ENCODE results near the gene DENND1A.
"Not testable (repeated sequence)": the region's sequence is repeated elsewhere in the genome, so short reads cannot be mapped to it uniquely, and the experiment has no call there.

Gene DENND1A

GRCh38 chr9:123445981-123446610 is 483.8 kb downstream of the DENND1A start:
- no peak for DNase-seq (ENCODE audit: low read depth in 1 of 2, low spot score in 1 of 2)

DNA sequence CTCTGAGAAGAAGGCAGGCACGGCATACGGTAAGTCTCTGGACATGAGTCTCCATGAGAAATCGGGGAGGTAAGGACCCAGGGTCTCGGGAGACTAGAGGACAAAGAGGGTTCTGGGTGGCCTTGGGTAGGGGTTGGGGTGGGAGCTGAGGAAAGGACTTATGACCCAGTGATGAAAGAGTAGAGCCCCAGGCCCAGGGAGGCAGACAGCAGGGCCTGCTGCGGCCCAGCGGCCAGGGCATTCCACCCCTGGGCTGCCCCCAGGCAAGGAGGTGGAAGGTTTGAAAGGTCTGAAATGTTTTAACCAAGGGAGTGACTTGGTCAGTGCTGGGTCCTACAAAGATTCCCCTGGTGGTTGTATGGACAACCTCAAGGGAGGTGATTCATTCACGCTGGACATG is 484.8 kb downstream of the DENND1A start:
- no peak for DNase-seq (ENCODE audit: low read depth in 1 of 2, low spot score in 1 of 2)

DNA sequence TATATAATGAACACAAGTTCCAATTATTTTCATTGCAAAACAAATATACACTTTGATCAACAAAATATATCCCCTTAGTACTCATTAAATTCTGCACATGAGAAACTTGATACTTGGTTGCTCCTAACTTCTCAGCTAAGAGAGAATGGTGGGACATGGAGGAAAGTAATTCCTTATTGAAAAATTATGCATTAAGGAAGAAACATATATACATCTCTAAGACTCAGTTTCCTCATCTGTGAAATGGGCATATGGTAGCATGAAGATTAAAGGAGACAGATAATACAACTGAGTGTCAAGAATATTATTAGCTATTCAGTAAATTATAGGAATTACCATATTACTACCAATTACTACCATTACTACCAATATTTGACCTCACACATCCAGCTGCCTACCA is 488.2 kb downstream of the DENND1A start:
- no peak for DNase-seq (ENCODE audit: low read depth in 1 of 2, low spot score in 1 of 2)

DNA sequence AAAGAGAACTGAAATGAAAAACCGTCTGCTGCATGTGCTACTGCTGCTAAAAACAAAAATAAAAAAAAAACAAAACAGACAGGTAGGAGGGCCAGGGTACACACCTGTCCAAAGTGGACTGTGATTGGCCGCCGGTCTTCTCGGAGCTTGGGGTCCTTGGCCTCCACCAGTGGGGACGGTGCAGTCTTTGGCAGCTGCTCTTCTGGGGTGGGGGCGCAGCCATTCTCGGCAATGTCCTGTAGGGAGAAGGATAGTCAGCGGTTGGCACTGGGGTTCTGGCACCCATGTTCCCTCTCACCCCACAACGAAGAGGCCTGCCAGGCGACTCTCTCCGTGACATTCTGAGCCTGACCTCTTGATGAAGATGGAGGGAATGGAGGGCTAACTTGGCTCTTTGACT is 489.7 kb downstream of the DENND1A start:
- no peak for DNase-seq (ENCODE audit: low read depth in 1 of 2, low spot score in 1 of 2)

DNA sequence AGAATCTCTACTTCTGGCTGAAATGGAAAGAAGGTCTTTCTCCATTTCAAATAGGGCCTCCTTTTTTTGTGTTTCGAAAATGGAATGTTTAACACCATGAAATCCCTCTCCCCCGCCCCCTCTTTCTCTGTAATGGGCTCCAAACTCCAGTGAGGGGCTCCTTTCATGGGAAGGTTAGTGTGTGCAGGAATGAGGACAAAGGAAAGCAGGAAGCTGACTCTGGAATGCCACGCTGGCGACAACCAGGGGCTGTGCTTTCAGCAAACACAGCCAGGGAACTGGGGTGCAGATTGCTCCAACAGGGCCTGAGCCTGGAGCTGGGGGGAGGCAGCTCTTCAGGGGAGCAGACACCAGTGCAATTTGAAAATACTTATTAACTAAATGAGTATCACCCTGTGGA is 491.1 kb downstream of the DENND1A start:
- DNase-seq (ENCODE audit: low read depth in 1 of 2, low spot score in 1 of 2), result no peak

DNA sequence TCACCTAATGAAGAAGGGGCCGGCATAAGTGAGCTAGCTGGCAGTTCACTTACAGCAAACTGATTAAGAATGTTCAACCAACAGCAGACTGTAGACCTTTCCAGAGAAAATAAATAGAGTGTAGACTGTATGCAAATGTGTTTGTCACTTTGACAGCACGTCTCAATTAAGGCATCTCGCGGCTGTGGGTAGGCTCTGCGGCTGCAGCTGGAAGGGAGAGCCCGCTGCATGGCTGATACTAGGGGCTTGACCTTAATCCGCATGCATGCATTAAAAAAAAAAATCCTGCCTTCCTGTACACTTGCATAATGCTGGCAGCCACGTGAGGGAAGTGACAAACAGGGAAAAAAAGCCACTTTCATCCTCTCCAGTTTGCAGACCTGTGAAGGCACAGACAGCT is 491.6 kb downstream of the DENND1A start:
- DNase-seq (ENCODE audit: low read depth in 1 of 2, low spot score in 1 of 2), result no peak

GRCh38 chr9:123437201-123437600 is 492.7 kb downstream of the DENND1A start:
- no peak for DNase-seq (ENCODE audit: low read depth in 1 of 2, low spot score in 1 of 2)

DNA sequence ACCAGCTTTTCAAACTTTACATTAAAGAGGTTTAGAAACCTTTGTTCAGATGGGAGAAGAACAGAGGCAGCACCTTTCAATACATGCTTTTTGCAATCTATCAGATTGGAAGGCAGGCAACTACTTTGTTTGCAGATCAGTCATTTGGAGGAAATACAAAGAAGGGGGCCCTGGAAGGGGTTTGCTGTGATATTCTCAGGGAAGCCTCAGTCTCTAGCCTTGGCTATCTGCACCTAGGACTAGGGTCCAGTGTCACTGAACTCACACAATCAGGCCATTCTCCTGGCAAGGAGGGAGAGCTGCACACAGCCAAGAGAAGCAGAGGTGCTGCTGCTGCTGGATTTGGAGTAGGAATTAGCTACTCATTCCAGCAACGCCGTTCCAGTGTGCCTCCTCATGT is 494.5 kb downstream of the DENND1A start:
- DNase-seq (ENCODE audit: low read depth in 1 of 2, low spot score in 1 of 2), result no peak

- DNase-seq (ENCODE audit: low read depth in 1 of 2, low spot score in 1 of 2), result no peak
Measured at GRCh38 chr9:123434619-123435240, 495.2 kb downstream of the DENND1A start.

- DNase-seq (ENCODE audit: low read depth in 1 of 2, low spot score in 1 of 2), result no peak
Measured at GRCh38 chr9:123432331-123433236, 497.3 kb downstream of the DENND1A start.

GRCh38 chr9:123431581-123431980 is 498.3 kb downstream of the DENND1A start:
- no peak for DNase-seq (ENCODE audit: low read depth in 1 of 2, low spot score in 1 of 2)

DNA sequence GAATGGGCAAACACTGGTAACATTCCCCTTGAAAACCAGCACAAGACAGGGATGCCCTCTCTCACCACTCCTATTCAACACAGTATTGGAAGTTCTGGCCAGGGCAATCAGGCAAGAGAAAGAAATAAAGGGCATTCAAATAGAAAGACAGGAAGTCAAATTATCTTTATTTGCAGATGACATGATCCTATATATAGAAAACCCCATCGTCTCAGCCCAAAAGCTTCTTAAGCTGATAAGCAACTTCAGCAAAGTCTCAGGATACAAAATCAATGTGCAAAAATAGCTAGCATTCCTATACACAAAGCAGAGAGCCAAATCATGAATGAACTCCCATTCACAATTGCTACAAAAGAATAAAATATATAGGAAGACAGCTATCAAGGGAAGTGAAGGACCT is 501.5 kb downstream of the DENND1A start:
- DNase-seq (ENCODE audit: low read depth in 1 of 2, low spot score in 1 of 2), result not testable (repeated sequence)

DNA sequence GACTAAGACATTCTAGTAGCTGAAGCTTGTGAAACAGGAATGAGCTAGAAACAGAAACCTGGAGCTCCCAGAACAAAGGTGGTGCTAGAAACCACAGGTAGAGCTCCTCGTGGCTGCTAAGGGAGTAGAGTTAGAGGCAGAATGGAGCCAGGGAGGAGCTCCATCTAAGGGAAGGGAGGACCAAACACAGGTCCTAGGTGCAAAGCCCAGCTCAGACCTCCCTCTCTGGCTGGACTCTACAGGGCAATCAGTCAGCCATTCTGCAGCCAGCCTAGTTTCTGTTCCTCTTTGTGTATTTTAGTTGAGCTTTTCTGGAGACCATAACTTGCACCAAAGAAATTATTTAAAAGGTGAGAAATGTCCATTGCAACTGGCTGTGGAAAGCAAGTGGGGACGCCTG is 503.5 kb downstream of the DENND1A start:
- no peak for DNase-seq (ENCODE audit: low read depth in 1 of 2, low spot score in 1 of 2)

- no peak for DNase-seq (ENCODE audit: low read depth in 1 of 2, low spot score in 1 of 2)
Measured at GRCh38 chr9:123425836-123426365, 504.0 kb downstream of the DENND1A start.

- DNase-seq (ENCODE audit: low read depth in 1 of 2, low spot score in 1 of 2), result no peak
Measured at GRCh38 chr9:123425261-123425821, 504.6 kb downstream of the DENND1A start.

- DNase-seq (ENCODE audit: low read depth in 1 of 2, low spot score in 1 of 2), result no peak
Measured at GRCh38 chr9:123424552-123425225, 505.2 kb downstream of the DENND1A start.

DNA sequence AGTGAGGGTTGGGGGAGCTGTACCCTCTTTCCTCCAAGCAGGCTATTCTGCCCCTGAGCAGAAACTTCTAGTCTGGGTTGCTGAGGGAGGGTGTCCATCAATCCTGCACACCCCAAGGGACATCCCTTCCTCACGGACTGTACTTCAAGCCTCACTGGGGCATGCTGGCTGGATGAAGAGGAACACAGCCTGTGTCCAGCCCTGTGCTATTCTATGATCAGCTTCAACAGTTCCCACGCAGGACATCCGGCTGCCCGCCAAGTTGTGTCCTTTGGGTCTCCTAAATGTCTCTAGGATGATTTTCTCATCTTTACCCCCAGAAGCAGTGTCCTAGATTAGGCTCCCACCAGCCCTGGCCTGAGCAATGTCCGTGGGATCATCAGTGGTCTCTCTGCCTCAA is 505.8 kb downstream of the DENND1A start:
- DNase-seq (ENCODE audit: low read depth in 1 of 2, low spot score in 1 of 2), result no peak

DNA sequence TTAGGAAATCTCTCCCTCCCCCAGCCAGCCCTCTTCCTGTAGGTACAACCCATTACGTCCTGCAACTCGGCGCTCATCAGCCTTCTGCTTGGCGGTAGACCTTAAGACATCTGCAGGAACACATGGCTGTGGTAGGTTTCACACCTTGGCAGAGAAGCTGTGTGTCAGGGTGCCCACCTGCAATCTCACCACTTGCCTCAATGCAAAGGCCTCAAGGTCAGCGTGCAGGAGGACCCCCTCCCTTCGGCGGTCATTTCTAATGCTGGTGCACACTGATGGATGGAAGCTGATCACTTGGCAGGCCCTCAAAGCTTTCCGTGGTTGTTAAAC is 506.6 kb downstream of the DENND1A start:
- DNase-seq (ENCODE audit: low read depth in 1 of 2, low spot score in 1 of 2), result no peak

- no peak for DNase-seq (ENCODE audit: low read depth in 1 of 2, low spot score in 1 of 2)
Measured at GRCh38 chr9:123422635-123423310, 507.2 kb downstream of the DENND1A start.

DNA sequence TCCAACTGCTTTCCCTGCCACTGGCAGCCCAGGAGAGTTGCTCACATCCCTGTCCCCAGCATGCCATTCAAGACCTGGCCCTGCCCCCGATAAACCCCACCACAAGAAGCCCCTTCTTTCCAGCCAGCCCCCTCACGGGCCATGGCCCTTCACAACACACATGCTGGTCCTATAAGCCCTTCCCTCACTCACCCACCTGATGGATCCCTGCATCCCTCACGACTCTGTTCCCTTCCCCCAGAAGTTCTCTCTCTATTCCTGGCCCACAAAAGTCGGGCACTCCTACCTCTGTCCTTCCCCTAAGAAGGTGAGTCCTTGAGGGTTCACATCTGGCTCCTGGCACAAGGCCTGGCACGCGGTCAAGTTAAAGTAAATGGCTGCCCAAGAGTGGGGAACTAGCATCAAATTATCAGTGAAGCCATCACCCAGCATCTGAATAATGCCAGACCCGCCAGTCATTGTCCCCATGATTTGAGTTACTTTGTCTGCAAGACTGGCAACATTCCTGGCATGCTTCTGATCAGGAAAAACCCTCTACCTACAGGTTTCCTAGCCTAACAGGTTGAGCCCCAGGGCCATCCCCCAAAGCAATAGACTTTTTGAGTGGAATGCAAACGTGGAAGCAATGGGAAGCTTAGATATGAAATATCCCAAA is 508.0 kb downstream of the DENND1A start:
- DNase-seq (ENCODE audit: low read depth in 1 of 2, low spot score in 1 of 2), result no peak

All from stimulated activated CD4-positive, alpha-beta T cell treated with anti-CD3 and anti-CD28 coated beads, Interleukin-15, amount 100 ng/mL, for 1 hour (primary cell).